ENCODE results near the gene MAN1A1.

- TF ChIP-seq CTCF (IDR thresholded peaks at IDR 0.05): no peak
- TF ChIP-seq POLR2A (IDR thresholded peaks at IDR 0.05): no peak
Measured at GRCh38 chr6:119152187-119152586, 197.4 kb downstream of the MAN1A1 start.

All from right lobe of liver (tissue), 4 donors.